Right lobe of liver (tissue), 6 donors: ENCODE measurements around the gene SEMA4D. TPM values are rescaled to one million over a fixed set of nuclear protein-coding genes. Genes with fewer than 3 reads are reported as not detected.
"Not testable (repeated sequence)": the region's sequence is repeated elsewhere in the genome, so short reads cannot be mapped to it uniquely, and the experiment has no call there.

Experiments
- ATAC-seq, 4 donors: fragments of 200-7000 bp; cut with Tn5 transposase; one replicate each; pipeline ENCODE4 v1.9.1; 2020; ENCODE audit warnings: mild to moderate bottlenecking in 4 of 4, moderate library complexity in 4 of 4
- DNase-seq, 3 donors: peaks; one replicate each; pipeline ENCODE4 v3.0.0-alpha.2; 2020
- H3K27ac ChIP-seq, 3 donors: fragments of 200-600 bp; one replicate each; pipeline ENCODE4 v1.8.0; 2022
- H3K27me3 ChIP-seq, 2 donors: fragments of 200-600 bp; one replicate each; pipeline ENCODE4 v1.8.0; 2022
- H3K36me3 ChIP-seq, 4 donors: fragments of 200-600 bp; sonication (generic) in 1 of 4; one replicate each; pipeline versions ENCODE4 v1.5.1 to v1.8.0; 2017 to 2022; ENCODE audit warnings: control low read depth in 1 of 4
- H3K4me1 ChIP-seq, 4 donors: fragments of 200-600 bp; sonication (generic) in 1 of 4; one replicate each; pipeline versions ENCODE4 v1.5.1 to v1.8.0; 2017 to 2022; ENCODE audit warnings: control low read depth in 1 of 4
- H3K4me3 ChIP-seq, 3 donors: fragments of 200-600 bp; one replicate each; pipeline ENCODE4 v1.8.0; 2022
- H3K9me3 ChIP-seq, 4 donors: fragments of 200-600 bp; sonication (generic) in 1 of 4; one replicate each; pipeline versions ENCODE4 v1.5.1 to v1.8.0; 2017 to 2022; ENCODE audit warnings: control low read depth in 1 of 4
- POLR2A ChIP-seq: fragments of 450-650 bp; IDR thresholded peaks from one replicate; pipeline ENCODE4 v1.6.1; 2017; ENCODE audit warnings: antibody characterized with exemption, mild to moderate bottlenecking
- WGBS: methylation state at CpG from one replicate; pipeline ENCODE4 v1.1.6; 2018; ENCODE audit warnings: low coverage, low lambda C conversion rate; ENCODE audit not compliant: insufficient coverage; ENCODE audit errors: missing lambda C conversion rate; 5-methylcytosine and 5-hydroxymethylcytosine counted together
- intact Hi-C, 2 donors: fragments of 100-400 bp; cut with DNase I; formaldehyde crosslinking; loops; one replicate each; pipeline versions ENCODE4 v1.11.2 to v1.14.1; 2022
- total RNA-seq, 6 experiments: library from RNA; depleted of rRNA in 2 of 6; stranded (reverse); fragments of >200 nt in 2 of 6; fragmentation: NEBNext Ultra II Directional in 3 of 6; extraction: Animal tissue kit (Norgen Biotek cat#: 25700) in 3 of 6; gene quantifications; one replicate each; pipeline versions ENCODE4 v1.1.0 to v1.2.4, GENCODE V29; 2016 to 2023
- TF ChIP-seq, protein P1 (sequence below), 4 donors: fragments of 200-600 bp in 3 of 4; fragments of 450-650 bp in 1 of 4; IDR thresholded peaks; one replicate each; pipeline versions ENCODE4 v1.5.1 to v1.8.0; 2016 to 2022; ENCODE audit warnings: antibody characterized with exemption in 4 of 4, mild to moderate bottlenecking in 2 of 4
- donor health status: DM: no; HTN: yes; CAD: no.
- donor health status: DM: no; HTN: no; CAD: no.
- donor health status: DM: no; HTN: no; CAD: no.
- donor health status: DM: no; HTN: yes; CAD: no.
- donor health status: DM: no; HTN: yes; CAD: no.

The SEMA4D gene
- total RNA-seq, 6 experiments from 2014 or later, result 2.0 to 7.5 (median 3.5) TPM

- TF ChIP-seq, protein P1, sequence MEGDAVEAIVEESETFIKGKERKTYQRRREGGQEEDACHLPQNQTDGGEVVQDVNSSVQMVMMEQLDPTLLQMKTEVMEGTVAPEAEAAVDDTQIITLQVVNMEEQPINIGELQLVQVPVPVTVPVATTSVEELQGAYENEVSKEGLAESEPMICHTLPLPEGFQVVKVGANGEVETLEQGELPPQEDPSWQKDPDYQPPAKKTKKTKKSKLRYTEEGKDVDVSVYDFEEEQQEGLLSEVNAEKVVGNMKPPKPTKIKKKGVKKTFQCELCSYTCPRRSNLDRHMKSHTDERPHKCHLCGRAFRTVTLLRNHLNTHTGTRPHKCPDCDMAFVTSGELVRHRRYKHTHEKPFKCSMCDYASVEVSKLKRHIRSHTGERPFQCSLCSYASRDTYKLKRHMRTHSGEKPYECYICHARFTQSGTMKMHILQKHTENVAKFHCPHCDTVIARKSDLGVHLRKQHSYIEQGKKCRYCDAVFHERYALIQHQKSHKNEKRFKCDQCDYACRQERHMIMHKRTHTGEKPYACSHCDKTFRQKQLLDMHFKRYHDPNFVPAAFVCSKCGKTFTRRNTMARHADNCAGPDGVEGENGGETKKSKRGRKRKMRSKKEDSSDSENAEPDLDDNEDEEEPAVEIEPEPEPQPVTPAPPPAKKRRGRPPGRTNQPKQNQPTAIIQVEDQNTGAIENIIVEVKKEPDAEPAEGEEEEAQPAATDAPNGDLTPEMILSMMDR (IDR thresholded peaks at IDR 0.05), result no peak
- no peak for TF ChIP-seq POLR2A
- H3K4me3 ChIP-seq, result no peak overlapping the region
- peak; percentile 22 to 66 (median 42) for ATAC-seq
Observed at GRCh38 chr9:89375191-89375760, 122.6 kb downstream of the SEMA4D start.

GRCh38 chr9:89374176-89374575 is 123.7 kb downstream of the SEMA4D start:
- ATAC-seq, result no peak

More at GRCh38 chr9:89375191-89375760, 122.6 kb downstream of the SEMA4D start:
- H3K27me3 ChIP-seq, result no peaks in the 10 kb centered on the region
- no peaks in the 10 kb centered on the region for H3K36me3 ChIP-seq
- DNase-seq, result no peak
- no peaks in the 10 kb centered on the region for H3K4me1 ChIP-seq
- no peaks in the 10 kb centered on the region for H3K9me3 ChIP-seq
- H3K27ac ChIP-seq, result no peak overlapping the region
- 71% methylated on average over 4 of the region's 8 CpGs for WGBS
- intact Hi-C loops, result no loop called here

GRCh38 chr9:89372979-89373378 is 124.9 kb downstream of the SEMA4D start:
- no peak for DNase-seq
- intact Hi-C loops, result no loop called here
- no peaks in the 10 kb centered on the region for H3K4me1 ChIP-seq
- no peaks in the 10 kb centered on the region for H3K9me3 ChIP-seq
- no peak overlapping the region for H3K4me3 ChIP-seq
- peak in 1 of 4 donors; percentile 6 for ATAC-seq
- no peak for TF ChIP-seq POLR2A
- TF ChIP-seq, protein P1 (IDR thresholded peaks at IDR 0.05), result no peak
- no peak overlapping the region for H3K27ac ChIP-seq
- H3K27me3 ChIP-seq, result no peaks in the 10 kb centered on the region
- H3K36me3 ChIP-seq, result no peaks in the 10 kb centered on the region
- 80% methylated on average over 1 of the region's 8 CpGs for WGBS

More at GRCh38 chr9:89374176-89374575, 123.7 kb downstream of the SEMA4D start:
- no peaks in the 10 kb centered on the region for H3K36me3 ChIP-seq
- intact Hi-C loops, result no loop called here
- H3K4me1 ChIP-seq, result no peaks in the 10 kb centered on the region
- TF ChIP-seq, protein P1 (IDR thresholded peaks at IDR 0.05), result no peak
- no peak for TF ChIP-seq POLR2A
- no peak for DNase-seq
- no peak overlapping the region for H3K4me3 ChIP-seq
- no peaks in the 10 kb centered on the region for H3K27me3 ChIP-seq
- no peaks in the 10 kb centered on the region for H3K9me3 ChIP-seq
- H3K27ac ChIP-seq, result no peak overlapping the region
- 71% methylated on average over 4 of the region's 4 CpGs for WGBS

GRCh38 chr9:89372230-89372816 is 125.6 kb downstream of the SEMA4D start:
- intact Hi-C loops, result no loop called here
- peak in 1 of 4 donors; percentile 26 for ATAC-seq
- no peak for DNase-seq

GRCh38 chr9:89371791-89372190 is 126.1 kb downstream of the SEMA4D start:
- H3K36me3 ChIP-seq, H3K27me3 ChIP-seq, H3K27ac ChIP-seq, H3K4me3 ChIP-seq, H3K4me1 ChIP-seq, ATAC-seq, H3K9me3 ChIP-seq, intact Hi-C loops, DNase-seq: not testable (repeated sequence)
- 86% methylated on average over 3 of the region's 5 CpGs for WGBS

More at GRCh38 chr9:89372230-89372816, 125.6 kb downstream of the SEMA4D start:
- WGBS, result 100% methylated on average over 1 of the region's 14 CpGs
- Histone ChIP-seq H3K36me3 (no peaks in the 10 kb centered on the region), H3K4me3 (no peak overlapping the region), H3K27ac (no peak overlapping the region), H3K27me3 (no peaks in the 10 kb centered on the region), H3K9me3 (no peaks in the 10 kb centered on the region), H3K4me1 (no peaks in the 10 kb centered on the region)
- TF ChIP-seq POLR2A, result no peak
- TF ChIP-seq, protein P1 (IDR thresholded peaks at IDR 0.05), result no peak
